Hepatocyte (in vitro differentiated cells): ENCODE measurements around the gene KCNQ4.

Experiments
- EZH2 ChIP-seq: fragments of 200-600 bp; sonication (generic); IDR thresholded peaks from 2 replicates; pipeline ENCODE4 v1.6.1; 2016; ENCODE audit warnings: antibody characterized with exemption, mild to moderate bottlenecking, borderline replicate concordance
- EZH2phosphoT487 ChIP-seq: fragments of 200-600 bp; sonication (generic); IDR thresholded peaks from one replicate; pipeline ENCODE4 v1.6.1; 2018; ENCODE audit warnings: antibody characterized with exemption, mild to moderate bottlenecking, low read depth, moderate library complexity; ENCODE audit not compliant: unreplicated experiment, severe bottlenecking
- TF ChIP-seq, protein P1 (sequence below): fragments of 200-600 bp; sonication (generic); IDR thresholded peaks from 2 replicates; pipeline ENCODE4 v1.5.1; 2016; ENCODE audit warnings: antibody characterized with exemption, mild to moderate bottlenecking; ENCODE audit not compliant: poor library complexity

DNA sequence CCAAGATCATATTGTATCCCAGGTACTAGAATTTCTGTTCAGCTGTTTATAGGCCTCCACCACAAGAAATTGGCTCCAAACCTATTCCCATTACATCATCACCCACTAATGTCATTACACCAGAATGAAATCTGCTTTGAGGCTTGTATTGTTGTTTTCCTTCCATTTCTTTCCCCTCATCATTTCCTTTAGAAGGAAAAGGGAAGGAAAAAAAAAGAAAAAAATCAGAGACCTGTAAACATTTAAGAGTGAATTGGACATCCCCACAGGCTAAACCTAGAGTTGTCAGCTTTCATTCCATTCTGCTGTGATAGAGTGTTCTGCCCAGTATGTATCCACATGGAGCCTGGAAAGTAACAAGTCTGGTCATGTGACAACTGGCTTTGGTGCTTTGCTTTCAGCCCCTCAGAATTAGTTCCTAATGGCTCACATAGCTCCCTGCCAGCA lies 47.5 kb upstream of the KCNQ4 start:
- TF ChIP-seq, protein P1, sequence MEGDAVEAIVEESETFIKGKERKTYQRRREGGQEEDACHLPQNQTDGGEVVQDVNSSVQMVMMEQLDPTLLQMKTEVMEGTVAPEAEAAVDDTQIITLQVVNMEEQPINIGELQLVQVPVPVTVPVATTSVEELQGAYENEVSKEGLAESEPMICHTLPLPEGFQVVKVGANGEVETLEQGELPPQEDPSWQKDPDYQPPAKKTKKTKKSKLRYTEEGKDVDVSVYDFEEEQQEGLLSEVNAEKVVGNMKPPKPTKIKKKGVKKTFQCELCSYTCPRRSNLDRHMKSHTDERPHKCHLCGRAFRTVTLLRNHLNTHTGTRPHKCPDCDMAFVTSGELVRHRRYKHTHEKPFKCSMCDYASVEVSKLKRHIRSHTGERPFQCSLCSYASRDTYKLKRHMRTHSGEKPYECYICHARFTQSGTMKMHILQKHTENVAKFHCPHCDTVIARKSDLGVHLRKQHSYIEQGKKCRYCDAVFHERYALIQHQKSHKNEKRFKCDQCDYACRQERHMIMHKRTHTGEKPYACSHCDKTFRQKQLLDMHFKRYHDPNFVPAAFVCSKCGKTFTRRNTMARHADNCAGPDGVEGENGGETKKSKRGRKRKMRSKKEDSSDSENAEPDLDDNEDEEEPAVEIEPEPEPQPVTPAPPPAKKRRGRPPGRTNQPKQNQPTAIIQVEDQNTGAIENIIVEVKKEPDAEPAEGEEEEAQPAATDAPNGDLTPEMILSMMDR = no peak
- TF ChIP-seq EZH2 (no peak), EZH2phosphoT487 (no peak)
